HG02588 (cell line): Measurements from ENCODE around the gene PKP1.

Experiments
- ATAC-seq: cut with Tn5 transposase; IDR thresholded peaks from one replicate; pipeline ENCODE4 v1.9.1; 2021; ENCODE audit warnings: mild to moderate bottlenecking, moderate library complexity; ENCODE audit not compliant: unreplicated experiment

PKP1 gene

DNA sequence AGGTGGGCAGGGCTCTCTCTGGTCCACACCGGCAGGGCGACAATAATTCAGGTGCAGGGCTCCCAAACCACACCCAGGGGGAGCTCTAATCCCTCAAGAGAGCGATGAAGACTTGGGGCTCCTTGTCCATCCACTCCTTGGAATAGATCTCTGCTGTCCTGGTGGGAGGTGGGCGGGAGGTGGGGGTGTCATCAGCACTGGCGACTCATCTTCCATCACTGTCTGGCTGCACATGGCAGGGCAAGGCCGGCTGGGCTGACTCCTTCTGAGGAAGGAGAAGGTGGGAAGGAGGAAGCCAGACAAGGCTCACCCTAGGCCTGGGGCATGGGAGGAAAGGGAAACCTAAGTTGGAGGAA lies 64.9 kb downstream of the PKP1 start:
- ATAC-seq: no peak

DNA sequence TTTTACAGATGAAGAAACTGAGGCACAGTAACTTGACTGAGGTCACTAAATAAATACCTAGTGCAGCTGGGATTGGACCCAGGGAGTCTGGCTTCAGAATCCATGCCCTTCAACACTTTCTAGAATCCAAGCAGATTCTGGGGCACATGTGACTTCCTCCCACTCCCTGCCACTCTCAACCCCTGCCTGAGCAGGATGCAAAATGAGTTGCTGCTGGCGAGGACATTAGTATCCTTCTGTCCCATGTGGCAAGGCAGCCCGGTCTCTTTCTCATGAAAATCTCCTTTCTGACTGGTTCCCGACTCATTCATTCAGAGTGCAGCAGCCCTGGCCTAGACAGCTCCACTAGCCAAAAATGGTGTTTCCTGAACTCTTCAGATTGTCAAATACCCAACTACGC lies 65.8 kb downstream of the PKP1 start:
- no peak for ATAC-seq

DNA sequence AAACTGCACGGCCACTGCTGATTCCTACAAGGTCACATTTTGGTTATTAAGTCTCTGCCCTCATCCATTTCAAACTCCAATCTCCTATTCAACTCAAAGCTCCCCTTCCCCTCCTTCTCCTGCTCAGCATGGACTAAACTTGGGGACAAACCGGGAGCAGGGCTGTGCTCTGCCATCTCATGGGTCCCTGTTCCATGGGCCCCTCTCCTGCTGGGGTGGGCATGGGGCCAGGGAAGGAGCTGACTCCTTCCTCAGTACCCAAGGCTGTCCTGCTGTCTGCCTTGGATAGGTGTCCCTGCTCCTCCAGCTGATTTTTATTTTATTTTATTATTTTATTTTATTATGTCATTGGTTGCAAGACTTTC lies 67.0 kb downstream of the PKP1 start:
- ATAC-seq: no peak

DNA sequence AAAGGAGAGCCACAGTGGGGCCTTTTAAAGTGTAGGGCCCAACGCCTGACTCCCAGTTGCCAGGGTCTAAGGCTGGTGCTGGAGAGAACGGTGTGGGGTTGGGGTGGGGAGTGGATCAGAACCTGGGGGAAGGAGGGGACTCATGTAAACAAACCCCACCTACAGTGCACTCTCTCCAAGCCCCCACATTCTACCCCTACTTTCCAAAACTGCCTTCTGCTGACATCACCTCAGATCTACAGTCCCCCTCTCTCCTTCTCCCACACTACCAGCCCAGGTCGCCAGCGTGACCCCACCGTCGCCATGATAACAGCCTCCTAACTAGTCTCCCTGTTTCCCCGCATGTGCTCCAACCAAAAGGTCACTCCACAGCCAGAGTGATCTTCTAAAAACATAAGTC lies 67.6 kb downstream of the PKP1 start:
- ATAC-seq: no peak

DNA sequence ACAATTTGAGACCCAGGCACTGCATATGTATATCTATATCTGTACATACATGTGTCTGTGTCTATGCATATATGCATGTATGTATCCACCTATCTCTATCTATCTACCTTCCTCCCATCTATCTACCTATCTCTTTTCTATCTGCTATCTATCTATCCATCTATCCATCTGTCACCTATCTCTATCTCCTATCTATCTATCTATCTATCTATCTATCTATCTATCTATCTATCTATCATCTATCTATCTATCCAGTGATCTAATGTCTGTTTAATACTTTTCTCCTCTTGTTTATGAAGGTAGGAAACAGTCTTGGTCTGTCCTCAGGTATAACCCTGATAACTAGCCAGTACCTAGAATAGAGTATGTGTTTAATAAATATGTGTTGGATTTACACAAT lies 68.3 kb downstream of the PKP1 start:
- no peak for ATAC-seq

DNA sequence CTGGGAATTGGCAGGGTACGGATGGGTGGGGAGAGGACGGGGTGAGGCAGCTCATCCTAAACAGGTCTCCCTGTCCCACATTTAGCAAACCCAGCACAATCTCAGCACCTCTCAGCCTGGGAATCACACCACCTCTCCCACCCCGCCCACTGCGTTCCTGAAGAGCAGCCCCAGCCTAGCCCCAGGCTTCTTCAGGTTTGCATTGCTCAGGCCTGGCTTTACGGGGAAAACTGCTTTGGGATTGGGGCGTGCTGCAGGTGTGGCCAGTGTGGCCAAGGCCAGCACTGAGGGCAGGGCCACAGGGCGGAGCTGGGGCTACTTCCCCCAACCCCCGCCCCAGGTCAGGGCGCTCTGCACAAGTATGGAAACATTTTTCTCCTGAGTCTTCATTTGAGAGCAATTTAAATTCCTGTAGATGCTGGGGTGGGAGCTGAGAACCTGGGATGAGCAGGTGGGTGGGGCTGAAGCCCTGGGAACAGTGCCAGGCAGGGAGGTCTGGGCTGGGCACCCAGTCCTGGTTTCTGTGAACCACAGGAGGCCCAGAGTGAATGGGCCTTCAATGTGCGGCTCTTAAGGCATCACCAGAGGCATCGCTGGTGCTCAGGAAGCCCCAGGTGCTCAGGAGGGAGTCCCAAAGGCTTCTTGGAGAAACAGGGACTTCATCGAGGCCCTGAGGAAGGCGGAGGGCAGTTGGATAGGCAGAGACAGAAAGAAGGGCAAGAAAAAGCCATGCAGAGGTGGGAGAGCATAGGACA lies 70.1 kb downstream of the PKP1 start:
- ATAC-seq: no peak

DNA sequence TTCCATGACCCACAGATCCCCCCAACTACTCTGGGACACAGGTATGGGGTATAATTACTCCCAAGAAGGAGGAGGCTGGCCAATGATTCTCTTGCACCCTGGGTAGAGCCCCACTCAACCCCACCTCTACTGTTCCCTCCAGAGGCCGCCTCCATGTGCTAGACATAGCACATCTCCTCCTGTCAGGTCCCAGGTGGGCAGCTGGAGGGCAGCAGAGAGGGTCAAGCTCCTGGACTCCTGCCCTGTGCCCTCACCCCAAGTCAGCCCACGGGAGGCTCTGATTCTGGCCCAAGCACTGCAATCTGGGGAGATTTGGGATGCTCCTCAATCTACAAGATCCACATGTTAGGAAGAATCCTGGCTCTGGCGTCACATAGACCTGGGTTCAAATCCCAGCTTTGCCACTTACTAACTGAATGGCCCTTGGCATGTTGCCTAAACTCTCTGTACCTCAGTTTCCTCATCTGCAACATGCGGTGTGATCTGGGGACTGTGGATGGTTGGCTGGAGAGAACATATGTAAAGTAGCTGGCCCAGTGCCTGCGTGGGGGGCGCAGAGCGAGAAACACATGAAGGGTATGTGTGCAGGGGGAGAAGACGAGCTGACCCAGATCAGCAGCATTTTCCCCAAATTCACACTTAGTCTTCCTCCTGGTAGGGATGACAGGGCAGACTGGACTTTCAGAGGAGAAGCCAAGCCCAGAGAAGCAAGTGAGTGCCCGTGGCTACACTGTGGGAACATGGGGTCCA lies 71.0 kb downstream of the PKP1 start:
- ATAC-seq: no peak

DNA sequence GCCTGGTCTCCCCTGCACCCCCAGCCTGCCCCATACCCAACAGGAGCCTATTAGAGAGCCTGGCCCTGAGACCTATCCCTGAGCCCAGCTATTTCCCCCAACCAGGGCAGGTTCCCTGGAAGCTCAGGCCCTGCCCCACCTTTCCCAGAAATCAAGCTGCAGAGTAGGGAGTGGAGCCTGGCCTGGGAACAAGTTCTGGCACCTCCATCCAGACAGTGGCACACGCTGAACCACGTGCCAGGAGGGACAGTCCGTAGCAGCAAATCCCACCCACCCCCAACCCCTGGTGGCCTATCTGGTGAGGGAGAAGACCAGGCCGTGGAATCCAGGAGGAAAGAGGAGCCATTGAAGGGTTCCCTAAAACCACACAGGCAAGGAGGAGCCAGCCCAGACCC lies 71.6 kb downstream of the PKP1 start:
- no peak for ATAC-seq

DNA sequence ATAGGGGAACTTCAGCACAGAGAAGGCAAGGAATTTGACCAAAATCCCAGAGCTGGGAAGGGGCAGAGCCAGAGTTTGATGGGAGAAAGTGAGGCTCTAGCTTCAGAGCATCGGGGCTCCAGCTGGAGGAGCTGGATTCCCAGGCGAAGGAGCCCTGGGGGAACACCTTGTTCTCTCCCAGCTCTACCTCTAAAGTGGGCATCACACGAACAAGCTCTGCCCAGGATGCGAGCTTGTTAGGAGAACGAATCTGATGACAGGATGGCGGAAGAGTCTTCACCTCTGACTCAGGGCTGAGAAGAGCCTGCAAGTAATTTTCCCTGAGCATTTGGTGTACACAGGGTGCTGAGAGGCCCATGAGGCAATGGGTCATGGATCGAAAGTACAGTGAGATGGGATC lies 72.2 kb downstream of the PKP1 start:
- ATAC-seq: no peak

DNA sequence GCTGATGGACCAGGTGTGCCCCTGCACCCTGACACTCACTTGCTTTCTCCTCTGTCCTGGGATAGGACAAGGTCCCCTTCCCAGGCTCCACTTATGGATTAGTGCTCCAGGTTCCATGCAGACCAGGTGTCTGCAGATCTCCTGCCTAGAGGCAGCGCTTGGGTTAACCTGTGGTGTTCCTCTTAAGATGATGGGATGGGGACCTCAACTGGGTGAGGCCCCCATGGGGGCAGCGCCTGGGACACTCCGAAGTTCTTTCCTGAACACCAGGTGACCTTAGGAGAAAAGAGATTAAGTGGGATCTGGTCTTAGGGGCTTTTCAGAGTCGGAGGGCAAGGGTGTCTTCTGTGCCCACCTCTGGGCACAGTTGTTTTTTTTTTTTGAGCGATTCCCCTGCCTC lies 72.9 kb downstream of the PKP1 start:
- no peak for ATAC-seq

DNA sequence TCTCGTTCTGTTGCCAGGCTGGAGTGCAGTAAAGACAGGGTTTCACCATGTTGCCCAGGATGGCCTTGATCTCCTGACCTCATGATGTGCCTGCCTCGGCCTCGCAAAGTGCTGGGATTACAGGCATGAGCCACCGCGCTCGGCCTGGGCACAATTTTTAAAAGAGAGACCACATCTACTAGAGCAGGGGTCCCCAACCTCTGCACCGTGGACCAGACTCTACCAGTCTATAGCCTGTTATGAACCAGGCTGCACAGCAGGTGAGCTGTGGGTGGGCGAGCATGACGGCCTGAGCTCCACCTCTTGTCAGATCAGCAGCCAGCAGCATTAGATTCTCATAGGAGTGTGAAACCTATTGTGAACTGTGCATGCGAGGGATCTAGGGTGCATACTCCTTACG lies 73.4 kb downstream of the PKP1 start:
- no peak for ATAC-seq

DNA sequence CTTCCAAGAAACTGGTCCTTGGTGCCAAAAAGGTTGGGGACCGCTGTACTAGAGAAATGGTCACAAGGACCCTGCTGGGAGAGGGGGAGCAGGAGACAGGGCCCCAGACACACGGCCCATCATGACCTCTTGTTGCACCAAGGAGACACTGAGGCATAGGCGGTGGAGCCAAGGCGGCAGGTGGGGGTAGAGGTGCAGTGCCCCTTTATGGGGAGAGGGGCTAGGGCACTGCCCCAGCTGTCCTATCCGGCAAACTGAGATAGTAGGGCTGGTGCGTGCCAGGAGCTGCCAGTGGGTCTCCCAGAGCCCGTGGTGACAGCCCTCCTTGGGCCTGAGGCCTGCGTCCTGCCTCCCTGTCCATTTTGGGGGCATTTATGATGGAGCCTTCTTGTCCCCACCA lies 73.9 kb downstream of the PKP1 start:
- ATAC-seq: no peak

DNA sequence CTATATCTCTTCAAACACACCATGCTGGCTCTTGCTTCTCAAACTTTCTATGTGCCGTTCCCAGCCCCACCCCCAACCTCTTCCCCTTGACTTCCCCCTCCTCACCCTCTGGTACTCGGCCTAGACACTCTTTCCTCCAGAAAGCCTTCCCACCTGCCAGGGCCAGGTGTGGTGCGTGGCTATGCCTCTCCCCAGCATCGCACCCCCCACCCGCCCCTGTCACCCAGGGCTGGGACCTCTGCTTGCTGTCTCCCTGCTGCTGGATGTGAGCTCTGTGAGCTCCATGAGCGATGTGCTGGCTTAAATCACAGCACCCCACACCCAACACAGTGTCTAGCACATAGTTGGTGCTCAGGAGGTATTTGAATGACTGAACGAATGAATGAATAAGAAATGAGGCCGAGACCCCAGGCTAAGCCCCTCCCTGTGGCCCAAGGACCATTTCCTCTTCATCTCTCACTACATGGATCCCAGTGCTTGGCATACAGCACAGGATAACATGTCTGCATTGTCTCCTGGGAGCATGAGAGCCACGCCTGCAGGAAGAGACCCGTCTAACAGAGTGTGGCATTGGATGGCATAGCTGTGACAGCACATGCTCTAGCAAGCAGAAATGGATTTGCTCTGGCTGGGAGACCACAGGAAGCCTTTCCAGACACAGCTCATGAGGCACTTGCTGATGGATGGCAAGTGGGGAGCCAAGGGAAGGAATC lies 74.5 kb downstream of the PKP1 start:
- no peak for ATAC-seq

DNA sequence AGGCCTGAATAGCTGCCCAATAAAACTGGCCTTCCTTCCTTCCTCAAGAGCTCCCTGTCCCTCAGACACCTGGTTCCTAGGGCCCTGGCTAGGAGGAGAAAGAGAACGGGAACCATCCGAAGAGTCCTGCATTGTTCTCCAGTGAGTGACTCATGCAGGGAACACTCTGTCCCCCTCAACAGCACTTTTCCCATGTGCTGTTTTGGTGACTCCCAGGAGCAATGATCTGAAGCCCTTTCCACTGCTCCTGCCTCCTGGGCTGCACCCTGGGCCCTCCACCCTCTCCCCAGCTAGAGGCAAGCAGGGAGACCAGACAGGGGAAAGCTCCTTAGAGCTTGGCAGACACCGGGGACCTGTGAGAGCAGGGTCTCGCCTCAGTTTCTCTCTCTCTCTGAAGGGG lies 75.3 kb downstream of the PKP1 start:
- no peak for ATAC-seq

DNA sequence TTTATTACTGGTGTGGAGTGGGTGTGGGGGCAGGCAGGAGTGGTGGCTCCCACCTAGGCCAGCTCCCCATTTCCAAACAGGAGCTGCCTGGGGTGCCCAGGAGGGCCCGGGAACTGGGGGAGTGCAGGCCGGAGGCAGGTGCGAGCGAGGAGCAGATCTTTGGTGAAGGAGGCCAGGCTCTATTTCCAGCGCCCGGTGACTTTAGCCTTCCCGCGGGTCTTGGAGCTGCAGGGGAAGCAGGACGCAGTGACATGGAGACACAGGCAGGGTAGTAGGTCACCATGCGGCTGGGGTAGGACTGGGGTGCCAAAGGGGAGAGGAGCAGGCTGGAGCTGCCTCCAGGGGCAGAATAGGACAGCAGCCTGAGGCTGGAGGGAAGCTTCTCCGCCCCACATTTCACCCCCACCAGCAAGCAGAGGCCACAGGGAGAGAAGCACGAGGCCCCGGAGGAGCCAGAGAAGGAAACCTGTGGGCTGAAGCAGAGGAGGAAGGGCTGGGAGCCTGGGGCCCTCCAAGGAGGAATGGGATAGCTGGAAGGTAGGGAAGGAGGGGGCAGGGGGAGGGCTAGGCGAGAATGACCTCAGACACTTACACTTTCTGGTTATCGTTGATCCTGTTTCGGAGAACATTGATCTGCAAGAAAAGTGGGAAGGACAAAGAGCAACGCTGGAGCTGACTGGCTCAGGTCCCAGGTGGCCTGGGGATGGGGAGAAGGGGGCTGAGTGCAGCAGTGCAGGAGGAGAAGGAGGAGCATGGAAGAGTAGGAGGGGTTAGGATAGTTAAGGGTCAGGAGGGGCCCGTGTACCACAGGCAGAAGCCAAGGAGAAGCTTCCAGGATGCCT lies 75.9 kb downstream of the PKP1 start:
- no peak for ATAC-seq

DNA sequence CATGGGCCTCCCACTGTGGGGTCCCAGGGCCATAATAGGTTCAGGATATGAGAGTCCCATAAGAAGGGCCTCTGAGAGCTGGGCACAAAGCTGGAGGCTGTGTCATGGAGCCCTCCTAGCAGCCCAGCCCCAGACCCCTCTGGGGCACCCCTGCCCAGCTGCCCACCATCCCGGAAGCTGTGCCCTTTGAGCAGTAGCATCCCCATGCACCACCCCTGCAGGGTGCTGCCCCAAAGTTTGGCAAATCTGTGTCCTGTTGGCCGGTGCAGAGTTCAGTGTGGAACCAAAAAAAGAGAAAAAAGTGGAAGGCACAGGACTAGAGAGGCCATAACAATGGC lies 76.5 kb downstream of the PKP1 start:
- ATAC-seq: no peak

DNA sequence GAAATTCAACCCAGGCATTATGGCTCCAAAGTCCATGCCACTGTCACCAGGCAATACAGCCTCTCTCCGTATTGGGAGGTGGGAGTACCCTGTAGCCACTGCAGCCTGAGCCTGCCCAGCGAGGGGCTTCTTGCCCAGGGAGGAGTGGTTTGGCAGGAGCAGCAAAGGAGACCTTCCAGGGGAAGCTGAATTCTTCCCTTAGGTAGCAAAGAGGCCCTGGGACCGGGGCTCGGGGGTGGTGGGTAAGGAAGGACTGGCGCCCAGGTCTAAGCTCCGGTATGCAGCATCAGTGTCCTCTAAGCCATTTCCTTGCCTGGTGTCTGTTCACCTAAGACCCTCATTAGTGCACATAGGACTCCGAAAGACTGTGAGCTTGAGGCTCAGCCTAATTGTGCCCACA lies 77.2 kb downstream of the PKP1 start:
- ATAC-seq: no peak

DNA sequence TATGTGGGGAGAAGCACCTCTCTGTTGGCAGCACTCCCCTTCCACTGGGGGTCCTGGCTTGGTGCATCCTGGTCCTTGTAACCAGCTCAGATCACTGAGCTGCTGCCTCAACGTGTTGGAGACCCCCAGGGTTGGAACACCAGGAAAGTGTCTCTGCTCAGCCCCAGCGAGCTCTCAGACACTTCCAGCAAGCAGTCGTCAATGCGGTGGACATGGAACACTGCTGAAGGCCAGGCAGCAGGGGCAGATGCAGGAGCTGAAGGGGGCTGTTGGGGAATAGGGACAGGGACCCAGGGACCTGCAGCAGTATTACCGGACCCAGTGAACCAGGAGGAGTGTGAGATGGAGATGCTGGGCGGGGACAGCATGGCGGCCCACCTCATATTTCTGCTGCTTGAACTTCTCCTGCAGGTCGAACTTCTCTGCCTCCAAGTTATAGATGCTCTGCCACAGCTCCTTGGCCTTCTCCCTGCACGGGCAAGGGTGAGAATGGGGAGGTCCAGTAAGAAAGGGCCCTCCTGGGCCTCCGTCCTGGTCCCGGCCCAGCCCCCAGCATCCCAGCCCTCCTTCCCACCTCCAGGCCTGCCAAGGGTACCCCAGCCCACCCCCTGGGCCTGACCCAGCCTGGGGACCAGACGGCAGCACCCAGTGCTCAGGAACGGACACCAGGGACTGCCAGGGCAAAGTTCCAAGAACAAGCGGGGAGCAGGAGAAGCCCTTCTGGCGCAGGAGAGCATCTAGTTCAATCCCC lies 77.8 kb downstream of the PKP1 start:
- ATAC-seq: no peak

DNA sequence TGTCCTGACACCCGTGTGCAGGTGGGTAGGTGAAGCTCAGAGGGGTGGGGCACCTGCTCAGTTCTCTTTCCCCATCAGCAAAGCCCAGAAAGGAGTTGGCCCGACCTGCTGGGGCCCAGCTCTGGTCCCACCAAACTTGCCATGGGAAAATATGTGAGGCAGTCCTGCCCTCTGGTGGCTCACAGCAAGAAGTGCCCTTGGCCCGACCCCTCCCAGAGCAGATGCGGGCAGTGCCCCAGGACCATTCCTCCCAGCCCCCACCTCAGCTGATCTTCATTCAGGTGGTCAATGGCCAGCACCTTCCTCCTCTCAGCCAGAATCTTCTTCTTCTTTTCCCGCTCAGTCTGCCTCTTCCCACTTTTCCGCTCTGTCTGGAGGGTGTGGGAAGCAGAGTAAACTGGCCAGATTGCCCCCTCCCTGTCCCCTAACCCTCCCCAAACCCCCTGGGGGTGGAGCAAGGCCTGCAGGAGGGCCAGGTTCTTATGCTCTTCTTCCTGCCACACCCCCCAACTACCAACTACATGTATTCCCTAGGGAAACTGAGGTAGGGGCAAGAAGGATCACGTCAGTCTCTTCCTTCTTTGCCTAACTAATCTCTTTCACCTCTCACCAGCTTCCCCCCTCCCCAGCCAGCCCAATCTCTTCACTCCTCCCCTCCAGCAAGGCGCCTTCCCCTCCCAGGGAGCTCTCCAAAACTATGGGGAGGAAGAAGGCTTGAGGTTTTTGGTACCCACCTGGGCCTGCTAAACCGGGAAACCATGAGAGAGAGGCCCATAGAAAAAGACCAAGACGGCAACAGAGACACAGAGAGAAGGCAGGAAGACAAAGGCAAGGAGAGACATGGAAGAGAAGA lies 78.6 kb downstream of the PKP1 start:
- no peak for ATAC-seq

DNA sequence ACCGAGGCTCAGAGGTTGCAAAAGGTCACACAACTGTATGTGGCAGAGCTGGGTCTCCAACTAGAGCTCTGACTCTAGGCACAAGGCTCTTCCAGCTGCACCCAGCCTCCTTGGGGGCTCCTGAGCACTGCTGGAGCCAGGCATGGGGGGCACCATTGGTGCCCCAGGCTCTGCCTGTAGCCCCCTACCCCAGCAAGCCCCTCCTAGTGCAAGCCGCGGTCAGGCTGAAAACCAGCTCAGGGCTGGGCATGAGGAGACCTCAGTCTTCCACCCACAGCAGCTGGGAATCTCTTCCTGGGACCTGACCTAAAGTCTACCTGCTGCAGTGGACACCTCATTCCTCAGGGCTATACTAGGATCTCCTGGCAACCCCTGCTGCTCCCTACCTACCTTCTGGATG lies 79.6 kb downstream of the PKP1 start:
- ATAC-seq: no peak
